K562 (cell line): ENCODE data around the gene DNAH10. TPM values are rescaled to one million over a fixed set of nuclear protein-coding genes. Genes with fewer than 3 reads are reported as not detected.
A peak's percentile ranks its signal among the peaks of the same experiment; 100 is the strongest.

Experiments
- ATAC-seq: fragments of 200-7000 bp; cut with Tn5 transposase; 3 replicates; pipeline ENCODE4 v1.9.1; 2020; ENCODE audit warnings: moderate library complexity
- BruUV-seq: library from RNA; stranded (reverse); fragments of 400-500 nt; replicated peaks from 2 replicates; lab custom pipeline; 2021; lab: Mats Ljungman, UMichigan
- CTCF ChIA-PET: fragments of 300-600 bp; formaldehyde crosslinking; extraction: SDS; loops from one replicate; lab custom pipeline; 2021; ENCODE audit warnings: low intra/inter-chr PET ratio; lab: Yijun Ruan, JAX
- POLR2A ChIA-PET: fragments of 300-600, 350-650 bp; sonication (Branson Sonifier 250); formaldehyde crosslinking; extraction: SDS; loops from one replicate; lab custom pipeline; 2021; ENCODE audit warnings: antibody characterized with exemption, inconsistent platforms; lab: Yijun Ruan, JAX
- DNase-seq, 4 experiments: peaks; one replicate each; pipeline versions ENCODE4 v3.0.0 to v3.0.0-alpha.2; 2011 to 2018; ENCODE audit warnings: low spot score in 3 of 4, mixed read lengths in 3 of 4; ENCODE audit errors: extremely low read depth in 1 of 4
- FAIRE-seq: peaks from 2 replicates; lab custom pipeline; 2011; peaks lifted over from hg19 to GRCh38; lab: Jason Lieb, UNC
- H2AFZ ChIP-seq: 2 replicates; pipeline ENCODE4 v1.6.0; 2011; ENCODE audit warnings: low read depth, low read length, control low read depth, inconsistent platforms
- H3K27ac ChIP-seq: fragments of 200-600 bp; 3 replicates; pipeline ENCODE4 v1.8.0; 2011; ENCODE audit warnings: low read depth, mild to moderate bottlenecking, control low read depth, inconsistent platforms, low read length, moderate library complexity, mixed read lengths; ENCODE audit errors: extremely low read depth
- H3K27me3 ChIP-seq, 2 experiments: fragments of 300-600 bp in 1 of 2; 2 replicates in 1 of 2; 3 replicates in 1 of 2; pipeline versions ENCODE4 v1.6.0 to v1.8.0; 2011; ENCODE audit warnings: inconsistent platforms in 2 of 2, low read length in 2 of 2, mild to moderate bottlenecking in 1 of 2, mixed read lengths in 1 of 2, moderate library complexity in 1 of 2; ENCODE audit not compliant: control insufficient read depth in 2 of 2, insufficient read depth in 2 of 2
- H3K36me3 ChIP-seq: fragments of 300-600 bp; 3 replicates; pipeline ENCODE4 v1.8.0; 2011; ENCODE audit warnings: mild to moderate bottlenecking, low read length, inconsistent platforms; ENCODE audit not compliant: control insufficient read depth, insufficient read depth
- H3K4me1 ChIP-seq, 2 experiments: fragments of 200-600 bp in 1 of 2; replicated peaks in 1 of 2; 2 replicates in 1 of 2; 3 replicates in 1 of 2; pipeline versions ENCODE4 v1.5.1 to v1.8.0; 2011; ENCODE audit warnings: inconsistent platforms in 2 of 2, low read length in 2 of 2, mild to moderate bottlenecking in 1 of 2, mixed read lengths in 1 of 2, moderate library complexity in 1 of 2; ENCODE audit not compliant: control insufficient read depth in 2 of 2, insufficient read depth in 2 of 2
- H3K4me2 ChIP-seq: 2 replicates; pipeline ENCODE4 v1.6.1; 2011; ENCODE audit warnings: low read length, control low read depth, inconsistent platforms, mixed read lengths; ENCODE audit not compliant: insufficient read depth
- H3K4me3 ChIP-seq: fragments of 200-600 bp; sonication (generic), shearing (Covaris generic); 2 replicates; pipeline ENCODE4 v1.5.1; 2016; ENCODE audit warnings: control low read depth, inconsistent platforms
- H3K79me2 ChIP-seq: fragments of 200-600 bp; 3 replicates; pipeline ENCODE4 v1.8.0; 2011; ENCODE audit warnings: low read length, inconsistent platforms; ENCODE audit not compliant: control insufficient read depth, insufficient read depth
- H3K9ac ChIP-seq, 2 experiments: 2 replicates each; pipeline versions ENCODE4 v1.6.0 to v1.6.1; 2011; ENCODE audit warnings: low read depth in 2 of 2, low read length in 2 of 2, control low read depth in 1 of 2, inconsistent platforms in 1 of 2, mild to moderate bottlenecking in 1 of 2, mixed read lengths in 1 of 2; ENCODE audit not compliant: insufficient read depth in 1 of 2
- H3K9me1 ChIP-seq: one replicate; pipeline ENCODE4 v1.6.0; 2011; ENCODE audit warnings: inconsistent platforms, mild to moderate bottlenecking, low read length, moderate library complexity; ENCODE audit not compliant: control insufficient read depth, insufficient read depth
- H3K9me3 ChIP-seq: replicated peaks from 2 replicates; pipeline ENCODE4 v1.5.1; 2011; ENCODE audit warnings: low read depth, low read length, inconsistent platforms; ENCODE audit not compliant: control insufficient read depth, insufficient read depth
- H4K20me1 ChIP-seq: replicated peaks from 2 replicates; pipeline ENCODE4 v1.6.1; 2011; ENCODE audit warnings: low read length, inconsistent platforms, mixed read lengths; ENCODE audit not compliant: control insufficient read depth, insufficient read depth
- FOXA3 ChIP-seq, 2 experiments: fragments of 450-650 bp in 1 of 2; sonication (generic) in 1 of 2; formaldehyde crosslinking; IDR thresholded peaks in 1 of 2; conservative IDR thresholded peaks in 1 of 2; 2 replicates each; pipeline versions ENCODE4 v1.4.0 to v1.8.0; 2020 to 2022; ENCODE audit warnings: mild to moderate bottlenecking in 2 of 2, missing genetic modification reagents in 1 of 2
- SIRT6 ChIP-seq: IDR thresholded peaks from one replicate; pipeline ENCODE4 v1.6.1; 2012; ENCODE audit warnings: low read depth, mild to moderate bottlenecking, control low read depth, inconsistent platforms, low read length, moderate library complexity
- TAF15 ChIP-seq: fragments of 200-400 bp; formaldehyde crosslinking; IDR thresholded peaks from 2 replicates; pipeline ENCODE4 v1.6.1; 2017; ENCODE audit warnings: mild to moderate bottlenecking, low read depth, low read length, moderate library complexity
- ZNF184 ChIP-seq: sonication (generic); formaldehyde crosslinking; IDR thresholded peaks from 2 replicates; pipeline ENCODE4 v1.5.0; 2020; ENCODE audit warnings: missing genetic modification reagents
- WGBS: fragments of 100-300 bp; shearing (Covaris generic); methylation state at CpG from one replicate; pipeline ENCODE4 v1.1.6; 2016; ENCODE audit warnings: low coverage, mixed read lengths; ENCODE audit not compliant: insufficient coverage; ENCODE audit errors: missing lambda C conversion rate; 5-methylcytosine and 5-hydroxymethylcytosine counted together
- in situ Hi-C: fragments of 300-500 bp; cut with MboI; formaldehyde crosslinking; loops from 4 replicates; pipeline ENCODE4 v1.15.0; 2018; ENCODE audit warnings: inconsistent platforms, mixed read lengths
- intact Hi-C: fragments of 100-400 bp; cut with micrococcal nuclease; formaldehyde crosslinking; loops from 2 replicates; pipeline ENCODE4 v1.14.2; 2022
- polyA plus RNA-seq, 8 experiments: library from polyadenylated mRNA; depleted of rRNA in 4 of 8; stranded (reverse) in 5 of 8; unstranded in 3 of 8; fragments of >200 nt; fragmentation: Nextera tagmentation in 2 of 8; fragmentation: Illumina TruSeq in 1 of 8; extraction: Ambion mirVana in 2 of 8; extraction: Trizol in 1 of 8; gene quantifications; 2 replicates each; pipeline versions ENCODE4 v1.2.1 to v1.2.3, GENCODE V29; 2011 to 2014; ENCODE audit warnings: inconsistent platforms in 1 of 8, missing spikeins in 1 of 8
- total RNA-seq, 7 experiments: library from RNA; depleted of rRNA in 6 of 7; stranded (reverse); fragments of >200 nt in 6 of 7; fragmentation: Illumina TruSeq in 2 of 7; extraction: Trizol in 2 of 7; gene quantifications; 2 replicates each; pipeline versions ENCODE4 v1.2.1 to v1.2.3, GENCODE V29; 2011 to 2021; ENCODE audit warnings: low replicate concordance in 1 of 7
- TF ChIP-seq, protein P1 (sequence below): fragments of 250-450 bp; sonication (Bioruptor Pico); IDR thresholded peaks from 2 replicates; pipeline ENCODE4 v1.4.0; 2020; ENCODE audit warnings: mild to moderate bottlenecking, moderate library complexity

Gene DNAH10
- total and polyA plus RNA-seq, 9 of the 15 experiments (the other 6 are each of a cell fraction or from before 2014, with no cell fraction given), result 0.01 to 0.06 (median 0.04) TPM; not detected in 1

DNA sequence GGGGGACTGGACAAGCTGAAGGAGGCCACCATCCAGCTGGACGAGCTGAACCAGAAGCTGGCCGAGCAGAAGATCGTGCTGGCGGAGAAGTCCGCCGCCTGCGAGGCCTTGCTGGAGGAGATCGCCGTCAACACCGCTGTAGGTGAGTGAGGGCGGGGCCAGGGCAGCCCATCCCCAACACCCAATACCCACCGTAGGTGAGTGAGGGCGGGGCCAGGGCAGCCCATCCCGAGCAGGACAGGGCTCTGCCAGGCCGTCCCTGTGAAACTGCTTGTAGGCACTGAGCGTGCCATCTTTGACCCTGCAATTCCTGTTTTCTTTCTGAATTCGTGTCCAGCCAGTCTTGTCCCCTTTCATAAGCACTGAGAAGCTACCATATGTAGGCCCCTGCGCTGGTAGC, 136.6 kb downstream of the DNAH10 start:
- POLR2A ChIA-PET, result interaction anchor here (0.7 to 1.7 kb wide), 2 partner anchors 11 to 17 kb away, joined by 3 to 10 read pairs; no protein-coding TSS in a partner anchor
- Histone ChIP-seq H3K27me3 (peaks cover 65 to 81% of the 10 kb centered on the region in 2 experiments), H2AFZ (no peak overlapping the region), H3K27ac (no peak overlapping the region), H3K9me1 (no peaks in the 10 kb centered on the region), H3K4me3 (no peak overlapping the region), H3K4me1 (peaks cover 0 to 5% of the 10 kb centered on the region in 2 experiments; a peak in 1 of 5 replicates), H4K20me1 (peaks cover 5% of the 10 kb centered on the region; the same call in 1 of the 2 replicates), H3K36me3 (no peaks in the 10 kb centered on the region), H3K79me2 (no peaks in the 10 kb centered on the region), H3K9me3 (no peaks in the 10 kb centered on the region), H3K4me2 (no peak overlapping the region), H3K9ac (peak overlapping the region in 1 of 2 experiments; percentile 29; a peak in 1 of 4 replicates)
- no peak for FAIRE-seq
- in situ Hi-C loops, result no loop called here
- no peak for DNase-seq
- intact Hi-C loops, result no loop called here
- WGBS, result 15% methylated on average over 16 of the region's 18 CpGs
- no TSS peak for BruUV-seq
- CTCF ChIA-PET, result no interaction called here
- TF ChIP-seq SIRT6 (no peak), TAF15 (no peak), FOXA3 (CRISPR knock-in tag; conservative IDR thresholded peaks at IDR 0.05 in 1 of 2, IDR thresholded peaks at IDR 0.05 in 1 of 2) (no peak)
- ATAC-seq, result no peak

DNA sequence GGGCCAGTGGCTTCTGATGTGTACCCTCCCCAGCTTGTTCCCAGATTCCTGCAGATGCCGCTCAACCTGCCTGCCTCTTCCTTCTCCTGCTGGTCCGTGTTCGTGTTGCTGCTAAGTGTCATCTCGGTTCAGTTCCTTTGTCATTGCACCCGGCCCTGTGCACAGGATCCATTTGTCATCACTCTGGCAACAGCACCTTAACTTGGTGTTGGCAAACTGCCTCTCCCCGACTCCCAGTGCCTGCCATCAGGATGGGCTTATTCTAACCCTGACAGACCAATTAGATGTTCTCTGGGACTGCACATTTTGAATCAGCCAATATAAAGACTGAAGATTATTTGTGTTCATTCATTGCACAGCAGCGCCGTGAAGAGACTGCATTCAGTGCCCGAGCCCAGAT, 137.3 kb downstream of the DNAH10 start:
- TF ChIP-seq, protein P1, sequence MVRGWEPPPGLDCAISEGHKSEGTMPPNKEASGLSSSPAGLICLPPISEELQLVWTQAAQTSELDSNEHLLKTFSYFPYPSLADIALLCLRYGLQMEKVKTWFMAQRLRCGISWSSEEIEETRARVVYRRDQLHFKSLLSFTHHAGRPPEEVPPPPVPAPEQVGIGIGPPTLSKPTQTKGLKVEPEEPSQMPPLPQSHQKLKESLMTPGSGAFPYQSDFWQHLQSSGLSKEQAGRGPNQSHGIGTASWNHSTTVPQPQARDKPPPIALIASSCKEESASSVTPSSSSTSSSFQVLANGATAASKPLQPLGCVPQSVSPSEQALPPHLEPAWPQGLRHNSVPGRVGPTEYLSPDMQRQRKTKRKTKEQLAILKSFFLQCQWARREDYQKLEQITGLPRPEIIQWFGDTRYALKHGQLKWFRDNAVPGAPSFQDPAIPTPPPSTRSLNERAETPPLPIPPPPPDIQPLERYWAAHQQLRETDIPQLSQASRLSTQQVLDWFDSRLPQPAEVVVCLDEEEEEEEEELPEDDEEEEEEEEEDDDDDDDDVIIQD, result no peak
- TF ChIP-seq ZNF184 (CRISPR knock-in tag), result no peak
- TF ChIP-seq, all 486 proteins: peak for 0
- no TSS peak for BruUV-seq
- H3K9ac ChIP-seq, result no peak overlapping the region
- ChIA-PET POLR2A (interaction anchor here (0.7 to 1.7 kb wide), 2 partner anchors 10 to 18 kb away, joined by 3 to 10 read pairs; no protein-coding TSS in a partner anchor), CTCF (no interaction called here)
- FAIRE-seq, result no peak
- no peaks in the 10 kb centered on the region for H3K9me3 ChIP-seq
- H3K27me3 ChIP-seq, result peaks cover 72 to 81% of the 10 kb centered on the region in 2 experiments
- no peak for ATAC-seq
- intact Hi-C loops (no loop called here), in situ Hi-C loops (no loop called here)
- H4K20me1 ChIP-seq, result peaks cover 5% of the 10 kb centered on the region; the same call in 1 of the 2 replicates
- H3K79me2 ChIP-seq, result no peaks in the 10 kb centered on the region
- H3K4me3 ChIP-seq, result no peak overlapping the region
- no peak for DNase-seq
- H3K27ac ChIP-seq, result no peak overlapping the region
- H3K4me1 ChIP-seq, result peaks cover 0 to 8% of the 10 kb centered on the region in 2 experiments; a peak in 1 of 5 replicates
- no peak overlapping the region for H2AFZ ChIP-seq
- no peak overlapping the region for H3K4me2 ChIP-seq
- WGBS, result 2% methylated on average over 9 of the region's 9 CpGs
- H3K9me1 ChIP-seq, result no peaks in the 10 kb centered on the region
- no peaks in the 10 kb centered on the region for H3K36me3 ChIP-seq
